Activated naive CD4-positive, alpha-beta T cell treated with anti-CD3 and anti-CD28 coated beads, Interleukin-2, amount 50 U/mL, for 72 hours (primary cell): ENCODE measurements around the gene PGS1. TPM values are rescaled to one million over a fixed set of nuclear protein-coding genes. Genes with fewer than 3 reads are reported as not detected.

Experiments used
- ATAC-seq, 2 donors: fragments of 150-1000 bp; cut with Tn5 transposase; 2 replicates each; pipeline ENCODE4 v1.10.0; 2021; ENCODE audit warnings: mild to moderate bottlenecking in 2 of 2, moderate library complexity in 2 of 2
- DNase-seq, 2 donors: peaks; one replicate each; pipeline ENCODE4 v3.0.0; 2021 to 2022; ENCODE audit warnings: low spot score in 2 of 2
- H3K27ac Mint-ChIP-seq, 2 donors: one replicate each; pipeline ENCODE4 v1.8.0; 2022; ENCODE audit warnings: mild to moderate bottlenecking in 2 of 2, mixed read lengths in 2 of 2
- H3K36me3 Mint-ChIP-seq, 2 donors: one replicate each; pipeline ENCODE4 v1.8.0; 2022; ENCODE audit warnings: mixed read lengths in 2 of 2
- H3K9me3 Mint-ChIP-seq, 2 donors: one replicate each; pipeline ENCODE4 v1.8.0; 2022; ENCODE audit warnings: mixed read lengths in 2 of 2
- total RNA-seq, 2 donors: library from RNA; stranded (reverse); gene quantifications; one replicate each; pipeline ENCODE4 v1.2.3, GENCODE V29; 2022

Gene PGS1
- total RNA-seq, 2 donors from 2014 or later: 63.5 to 122 TPM

- Mint-ChIP-seq H3K36me3 (peaks cover 12 to 34% of the 10 kb centered on the region in 2 donors), H3K9me3 (no peaks in the 10 kb centered on the region), H3K27ac (peak overlapping the region; percentile 44 to 91)
- no peak for ATAC-seq
- no peak for DNase-seq
Observed at GRCh38 chr17:78406396-78406795, 27.9 kb downstream of the PGS1 start.

GRCh38 chr17:78406920-78407319, 28.5 kb downstream of the PGS1 start:
- Mint-ChIP-seq H3K36me3 (peaks cover 12 to 34% of the 10 kb centered on the region in 2 donors), H3K9me3 (no peaks in the 10 kb centered on the region), H3K27ac (peak overlapping the region; percentile 44 to 84)
- DNase-seq (no peak), ATAC-seq (no peak)

- H3K27ac Mint-ChIP-seq: peak overlapping the region; percentile 68 to 84
- peak in 1 of 2 donors; percentile 38 for ATAC-seq
- H3K36me3 Mint-ChIP-seq: peaks cover 12 to 34% of the 10 kb centered on the region in 2 donors
- no peaks in the 10 kb centered on the region for H3K9me3 Mint-ChIP-seq
- no peak for DNase-seq
Observed at GRCh38 chr17:78407387-78408000, 29.0 kb downstream of the PGS1 start.

- ATAC-seq: no peak
- peak overlapping the region; percentile 68 to 84 for H3K27ac Mint-ChIP-seq
- H3K9me3 Mint-ChIP-seq: no peaks in the 10 kb centered on the region
- no peak for DNase-seq
- peaks cover 4 to 25% of the 10 kb centered on the region in 2 donors for H3K36me3 Mint-ChIP-seq
Observed at GRCh38 chr17:78408476-78409050, 30.1 kb downstream of the PGS1 start.

GRCh38 chr17:78409191-78409928, 30.9 kb downstream of the PGS1 start:
- Mint-ChIP-seq H3K36me3 (peaks cover 0 to 25% of the 10 kb centered on the region in 2 donors), H3K9me3 (no peaks in the 10 kb centered on the region), H3K27ac (peak overlapping the region; percentile 61 to 68)
- ATAC-seq (no peak), DNase-seq (no peak)

- Mint-ChIP-seq H3K9me3 (no peaks in the 10 kb centered on the region), H3K36me3 (peaks cover 0 to 23% of the 10 kb centered on the region in 2 donors)
- ATAC-seq: no peak
Observed at GRCh38 chr17:78411241-78411857, 32.9 kb downstream of the PGS1 start.

GRCh38 chr17:78412403-78412802, 34.0 kb downstream of the PGS1 start:
- peak; percentile 38 to 69 for ATAC-seq
- H3K27ac Mint-ChIP-seq: peak overlapping the region; percentile 91 to 94
- peaks cover 0 to 33% of the 10 kb centered on the region in 2 donors for H3K36me3 Mint-ChIP-seq
- peak; percentile 54 to 77 for DNase-seq
- H3K9me3 Mint-ChIP-seq: no peaks in the 10 kb centered on the region

More at GRCh38 chr17:78411241-78411857, 32.9 kb downstream of the PGS1 start:
- DNase-seq: no peak
- peak overlapping the region; percentile 91 to 94 for H3K27ac Mint-ChIP-seq

GRCh38 chr17:78414178-78415162, 36.0 kb downstream of the PGS1 start:
- Mint-ChIP-seq H3K27ac (peak overlapping the region; percentile 91 to 94), H3K36me3 (peaks cover 0 to 42% of the 10 kb centered on the region in 2 donors), H3K9me3 (no peaks in the 10 kb centered on the region)
- ATAC-seq (peak; percentile 14 to 22), DNase-seq (peak in 1 of 2 donors; percentile 52)

- ATAC-seq (no peak), DNase-seq (no peak)
- H3K27ac Mint-ChIP-seq: peak overlapping the region; percentile 91 to 94
- peaks cover 0 to 47% of the 10 kb centered on the region in 2 donors for H3K36me3 Mint-ChIP-seq
- no peaks in the 10 kb centered on the region for H3K9me3 Mint-ChIP-seq
Observed at GRCh38 chr17:78415821-78416711, 37.6 kb downstream of the PGS1 start.

- ATAC-seq: no peak
Observed at GRCh38 chr17:78416791-78417530, 38.5 kb downstream of the PGS1 start.

GRCh38 chr17:78417531-78417909, 39.1 kb downstream of the PGS1 start:
- DNase-seq (no peak), ATAC-seq (no peak)
- peak overlapping the region; percentile 91 to 94 for H3K27ac Mint-ChIP-seq
- no peaks in the 10 kb centered on the region for H3K9me3 Mint-ChIP-seq
- H3K36me3 Mint-ChIP-seq: peaks cover 9 to 55% of the 10 kb centered on the region in 2 donors

More at GRCh38 chr17:78416791-78417530, 38.5 kb downstream of the PGS1 start:
- no peak for DNase-seq
- Mint-ChIP-seq H3K9me3 (no peaks in the 10 kb centered on the region), H3K36me3 (peaks cover 8 to 55% of the 10 kb centered on the region in 2 donors), H3K27ac (peak overlapping the region; percentile 91 to 94)

GRCh38 chr17:78418326-78419026, 40.0 kb downstream of the PGS1 start:
- no peak for DNase-seq
- H3K36me3 Mint-ChIP-seq: peaks cover 9 to 54% of the 10 kb centered on the region in 2 donors
- H3K27ac Mint-ChIP-seq: no peak overlapping the region
- no peaks in the 10 kb centered on the region for H3K9me3 Mint-ChIP-seq
- no peak for ATAC-seq

- H3K27ac Mint-ChIP-seq: peak overlapping the region; percentile 81 to 93
- H3K36me3 Mint-ChIP-seq: peaks cover 9 to 46% of the 10 kb centered on the region in 2 donors
- H3K9me3 Mint-ChIP-seq: no peaks in the 10 kb centered on the region
- DNase-seq (no peak), ATAC-seq (no peak)
Observed at GRCh38 chr17:78419970-78420815, 41.7 kb downstream of the PGS1 start.
